B cell (primary cell): ENCODE data around the gene FBRS. TPM values are rescaled to one million over a fixed set of nuclear protein-coding genes. Genes with fewer than 3 reads are reported as not detected.

ENCODE experiments used
- ATAC-seq: fragments of 200-7000 bp; cut with Tn5 transposase; one replicate; pipeline ENCODE4 v1.10.0; 2021; ENCODE audit warnings: low read depth, mild to moderate bottlenecking, moderate number of reproducible peaks, moderate library complexity
- CTCF ChIA-PET: fragments of 350-600 bp; sonication (Branson Sonifier 250); formaldehyde crosslinking; loops from one replicate; lab custom pipeline; 2021; ENCODE audit warnings: antibody characterized with exemption, inconsistent platforms; lab: Charles Lee
- POLR2A ChIA-PET: fragments of 350-600 bp; sonication (Branson Sonifier 250); formaldehyde crosslinking; loops from one replicate; lab custom pipeline; 2021; ENCODE audit warnings: antibody characterized with exemption; lab: Charles Lee
- DNase-seq: peaks from one replicate; pipeline ENCODE4 v3.0.0; 2013
- H2AFZ ChIP-seq: 2 replicates; pipeline ENCODE4 v1.6.1; 2012; ENCODE audit warnings: mild to moderate bottlenecking, low read depth, low read length; ENCODE audit not compliant: insufficient read depth, poor library complexity, severe bottlenecking
- H3K27ac ChIP-seq, 2 donors: 1 replicate in 1 of 2; 2 replicates in 1 of 2; pipeline ENCODE4 v1.5.1; 2012 to 2013; ENCODE audit warnings: low read length in 2 of 2, mild to moderate bottlenecking in 2 of 2, moderate library complexity in 1 of 2
- H3K27me3 ChIP-seq, 4 experiments: fragments of 200-600 bp in 1 of 4; sonication (generic) in 1 of 4; replicated peaks in 1 of 4; 1 replicate in 2 of 4; 2 replicates in 2 of 4; pipeline versions ENCODE4 v1.6.1 to v1.7.0; 2013 to 2016; ENCODE audit warnings: low read length in 3 of 4, mild to moderate bottlenecking in 2 of 4, mixed read lengths in 1 of 4, moderate library complexity in 1 of 4; ENCODE audit not compliant: insufficient read depth in 4 of 4, control insufficient read depth in 3 of 4; ENCODE audit errors: control extremely low read depth in 1 of 4
- H3K36me3 ChIP-seq, 2 experiments: replicated peaks in 1 of 2; 1 replicate in 1 of 2; 2 replicates in 1 of 2; pipeline versions ENCODE4 v1.6.1 to v1.7.1; 2013; ENCODE audit warnings: low read length in 1 of 2; ENCODE audit not compliant: insufficient read depth in 2 of 2, control insufficient read depth in 1 of 2; ENCODE audit errors: control extremely low read depth in 1 of 2, extremely low read depth in 1 of 2
- H3K4me1 ChIP-seq, 2 donors: fragments of 200-600 bp in 1 of 2; sonication (generic) in 1 of 2; 1 replicate in 1 of 2; 2 replicates in 1 of 2; pipeline versions ENCODE4 v1.5.1 to v1.6.1; 2013 to 2017; ENCODE audit warnings: low read length in 2 of 2; ENCODE audit not compliant: control insufficient read depth in 2 of 2, insufficient read depth in 2 of 2
- H3K4me2 ChIP-seq: replicated peaks from 2 replicates; pipeline ENCODE3; 2012; ENCODE audit warnings: mild to moderate bottlenecking, low read depth, low read length; ENCODE audit not compliant: poor library complexity, severe bottlenecking
- H3K4me3 ChIP-seq, 5 experiments: fragments of 200-600 bp in 1 of 5; sonication (generic) in 1 of 5; 1 replicate in 3 of 5; 2 replicates in 2 of 5; pipeline versions ENCODE4 v1.5.1 to v1.7.0; 2011 to 2016; ENCODE audit warnings: low read length in 4 of 5, mild to moderate bottlenecking in 4 of 5, low read depth in 2 of 5, control low read depth in 1 of 5, moderate library complexity in 1 of 5; ENCODE audit not compliant: insufficient read depth in 1 of 5; ENCODE audit errors: control extremely low read depth in 1 of 5, extremely low read depth in 1 of 5
- H3K79me2 ChIP-seq: fragments of 200-600 bp; sonication (generic); one replicate; pipeline ENCODE4 v1.6.0; 2016; ENCODE audit warnings: low read length; ENCODE audit not compliant: control insufficient read depth, insufficient read depth
- H3K9ac ChIP-seq: fragments of 200-600 bp; sonication (generic); 2 replicates; pipeline ENCODE4 v1.6.1; 2017; ENCODE audit warnings: mild to moderate bottlenecking, low read length, moderate library complexity
- H3K9me3 ChIP-seq, 3 donors: one replicate each; pipeline versions ENCODE4 v1.6.1 to v1.7.1; 2013; ENCODE audit warnings: low read length in 2 of 3; ENCODE audit not compliant: control insufficient read depth in 2 of 3, insufficient read depth in 1 of 3; ENCODE audit errors: control extremely low read depth in 1 of 3
- H4K20me1 ChIP-seq: 2 replicates; pipeline ENCODE4 v1.6.0; 2012; ENCODE audit warnings: mild to moderate bottlenecking, low read length; ENCODE audit not compliant: insufficient read depth, control insufficient read depth, poor library complexity, severe bottlenecking
- H3K27ac Mint-ChIP-seq: one replicate; pipeline ENCODE4 v1.8.0; 2021; ENCODE audit warnings: mixed read lengths
- H3K27me3 Mint-ChIP-seq: one replicate; pipeline ENCODE4 v1.8.0; 2021; ENCODE audit warnings: mixed read lengths
- H3K4me1 Mint-ChIP-seq: one replicate; pipeline ENCODE4 v1.8.0; 2021; ENCODE audit warnings: mixed read lengths
- H3K4me3 Mint-ChIP-seq: one replicate; pipeline ENCODE4 v1.8.0; 2021; ENCODE audit warnings: mixed read lengths
- H3K9me3 Mint-ChIP-seq: one replicate; pipeline ENCODE4 v1.8.0; 2022; ENCODE audit warnings: mixed read lengths; ENCODE audit not compliant: insufficient read depth
- CTCF ChIP-seq: fragments of 200-600 bp; IDR thresholded peaks from one replicate; pipeline ENCODE4 v1.8.0; 2022; ENCODE audit warnings: antibody characterized with exemption, mild to moderate bottlenecking
- EZH2 ChIP-seq: IDR thresholded peaks from 2 replicates; pipeline ENCODE4 v1.6.1; 2012; ENCODE audit warnings: borderline replicate concordance, low read depth, mild to moderate bottlenecking, moderate library complexity, low read length; ENCODE audit not compliant: insufficient read depth, poor library complexity, severe bottlenecking
- WGBS: methylation state at CpG from one replicate; pipeline ENCODE4 v1.1.5; 2013; ENCODE audit warnings: missing lambda C conversion rate; ENCODE audit not compliant: insufficient coverage; 5-methylcytosine and 5-hydroxymethylcytosine counted together
- intact Hi-C: fragments of 100-400 bp; cut with micrococcal nuclease; formaldehyde crosslinking; loops from one replicate; pipeline ENCODE4 v1.10.0; 2022
- polyA plus RNA-seq: library from polyadenylated mRNA; depleted of rRNA; stranded (reverse); fragments of >200 nt; gene quantifications from 2 replicates; pipeline ENCODE4 v1.2.3, GENCODE V29; 2012
- total RNA-seq, 2 donors: library from RNA; stranded (reverse); fragments of 120-200 nt in 1 of 2; gene quantifications; 1 replicate in 1 of 2; 2 replicates in 1 of 2; pipeline versions ENCODE4 v1.2.3 to v1.2.4, GENCODE V29; 2013 to 2022

FBRS gene
- total and polyA plus RNA-seq, 2 donors (not counting 1 experiment from before 2014, with no cell fraction given): 68.3 to 194 TPM

DNA sequence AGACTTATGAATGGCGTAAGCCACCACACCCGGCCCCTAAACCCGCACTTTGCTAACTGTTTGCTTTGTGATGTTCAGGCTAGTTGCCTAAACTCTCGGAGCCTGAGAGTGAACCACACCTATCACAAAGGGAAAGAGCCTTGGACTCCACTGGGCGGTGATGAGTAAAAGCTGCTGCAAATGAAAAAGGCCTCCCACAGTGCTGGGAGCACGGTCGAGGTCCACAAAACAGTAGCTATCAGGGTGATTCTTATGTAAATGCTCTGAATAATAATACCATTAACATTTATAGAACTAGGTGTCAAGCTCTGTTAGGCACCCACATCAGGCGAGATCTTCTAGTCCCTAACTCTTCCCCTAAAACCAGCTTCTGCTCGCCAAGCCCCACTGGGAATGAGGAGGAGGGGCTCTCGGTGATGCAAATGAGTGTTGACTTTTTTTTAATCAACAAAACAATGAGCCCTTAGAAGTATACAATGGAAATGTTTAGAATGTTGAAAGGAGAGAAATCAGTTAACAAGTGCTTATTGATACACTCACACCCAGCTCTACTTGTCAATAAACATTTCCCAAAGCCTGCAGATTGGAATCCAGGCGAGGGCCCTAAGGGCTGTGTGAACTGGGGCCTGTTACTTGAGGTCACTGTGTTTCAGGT lies 19.8 kb downstream of the FBRS start:
- no peak overlapping the region for H3K4me3 Mint-ChIP-seq
- no peak overlapping the region for H2AFZ ChIP-seq
- CTCF ChIA-PET: interaction anchor here (0.6 to 1.7 kb wide), 2 partner anchors 15 to 203 kb away, joined by 3 to 12 read pairs; no protein-coding TSS in a partner anchor

More for the DNA sequence above, 19.8 kb downstream of the FBRS start:
- H3K4me3 ChIP-seq: no peak overlapping the region
- H3K79me2 ChIP-seq: no peaks in the 10 kb centered on the region
- no peaks in the 10 kb centered on the region for H4K20me1 ChIP-seq
- DNase-seq (no peak), ATAC-seq (no peak)
- no peak overlapping the region for H3K27ac ChIP-seq
- no peaks in the 10 kb centered on the region for H3K27me3 ChIP-seq
- no peak overlapping the region for H3K4me2 ChIP-seq
- intact Hi-C loops: no loop called here
- no peaks in the 10 kb centered on the region for H3K36me3 ChIP-seq
- H3K9me3 ChIP-seq: no peaks in the 10 kb centered on the region
- H3K9ac ChIP-seq: no peak overlapping the region
- Mint-ChIP-seq H3K27me3 (no peaks in the 10 kb centered on the region), H3K9me3 (no peaks in the 10 kb centered on the region), H3K27ac (no peak overlapping the region), H3K4me1 (no peaks in the 10 kb centered on the region)
- WGBS: 90% methylated on average over 2 of the region's 11 CpGs
- POLR2A ChIA-PET: no interaction called here
- no peaks in the 10 kb centered on the region for H3K4me1 ChIP-seq
- no peak for TF ChIP-seq CTCF
- no peak for TF ChIP-seq EZH2
